HG03097 (cell line): ENCODE results near the gene ACHE.
"Not testable (repeated sequence)": the region's sequence is repeated elsewhere in the genome, so short reads cannot be mapped to it uniquely, and the experiment has no call there.

Experiments
- ATAC-seq: cut with Tn5 transposase; IDR thresholded peaks from one replicate; pipeline ENCODE4 v1.9.1; 2021; ENCODE audit not compliant: unreplicated experiment, low FRiP score

Gene ACHE

GRCh38 chr7:100895701-100895955, at the start of gene ACHE:
Gene ACHE, minus strand, starts transcription at chr7:100895888. Its CDS starts 1,656 bp downstream, at chr7:100894232.
- ATAC-seq = no peak

- no peak for ATAC-seq
These were observed 48.5 kb upstream of the ACHE start for GRCh38 chr7:100944138-100944537.

GRCh38 chr7:100943693-100944092, 48.0 kb upstream of the ACHE start:
- ATAC-seq = no peak

- no peak for ATAC-seq
These were observed 46.5 kb upstream of the ACHE start for GRCh38 chr7:100942045-100942774.

DNA sequence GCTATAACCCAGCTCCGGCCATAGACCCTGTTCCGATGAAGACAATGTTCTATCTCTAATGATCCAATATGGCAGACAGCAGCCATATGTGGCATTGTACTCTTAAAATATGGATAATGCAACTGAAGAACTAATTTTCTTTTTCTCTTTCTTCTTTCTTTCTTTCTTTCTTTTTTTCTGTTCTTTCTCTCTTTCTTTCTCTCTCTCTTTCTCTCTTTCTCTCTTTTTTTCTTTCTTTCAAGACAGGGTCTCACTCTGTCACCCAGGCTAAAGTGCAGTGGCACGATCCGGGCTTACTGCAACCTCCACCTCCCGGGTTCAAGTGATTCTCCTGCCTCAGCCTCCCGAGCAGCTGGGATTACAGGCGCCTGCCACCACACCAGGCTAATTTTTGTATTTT, 40.5 kb upstream of the ACHE start:
- ATAC-seq = not testable (repeated sequence)

- ATAC-seq = not testable (repeated sequence)
These were observed 39.7 kb upstream of the ACHE start for GRCh38 chr7:100935381-100935780.

DNA sequence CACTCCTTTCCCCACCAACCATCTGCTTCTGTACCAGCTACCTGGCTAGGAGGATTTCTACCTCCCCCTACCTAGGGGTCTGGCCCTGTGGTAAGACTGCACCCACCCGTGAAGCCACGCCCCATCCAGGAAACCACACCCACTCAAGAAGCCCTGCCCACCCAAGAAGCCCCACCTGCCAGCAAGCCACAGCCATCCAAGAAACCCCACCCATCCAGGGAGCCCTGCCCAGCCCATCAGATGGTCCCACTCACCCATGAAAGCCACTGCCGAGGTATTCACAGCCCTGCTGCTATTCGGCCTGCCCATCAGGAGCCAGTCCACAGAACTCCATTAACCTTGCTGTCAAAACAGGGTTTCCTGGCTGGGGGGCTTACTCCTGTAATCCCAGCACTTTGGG, 38.0 kb upstream of the ACHE start:
- no peak for ATAC-seq

GRCh38 chr7:100929808-100930174, 34.1 kb upstream of the ACHE start:
- ATAC-seq = no peak

DNA sequence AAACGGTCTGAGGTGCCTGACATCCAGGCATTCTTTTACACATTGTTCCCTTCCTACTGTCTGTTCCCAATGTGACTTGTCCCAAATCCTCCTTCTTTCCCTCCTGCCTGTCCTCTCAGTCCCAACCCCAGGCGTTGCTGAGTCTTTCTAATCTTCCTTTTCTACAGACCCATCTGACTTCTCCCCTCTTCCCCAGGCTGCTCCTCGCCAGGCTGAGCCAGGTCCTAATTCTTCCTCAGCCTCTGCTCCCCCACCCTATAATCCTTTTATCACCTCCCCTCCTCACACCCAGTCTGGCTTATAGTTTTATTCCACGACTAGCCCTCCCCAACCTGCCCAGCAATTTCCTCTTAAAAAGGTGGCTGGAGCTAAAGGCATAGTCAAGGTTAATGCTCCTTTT, 27.9 kb upstream of the ACHE start:
- not testable (repeated sequence) for ATAC-seq

DNA sequence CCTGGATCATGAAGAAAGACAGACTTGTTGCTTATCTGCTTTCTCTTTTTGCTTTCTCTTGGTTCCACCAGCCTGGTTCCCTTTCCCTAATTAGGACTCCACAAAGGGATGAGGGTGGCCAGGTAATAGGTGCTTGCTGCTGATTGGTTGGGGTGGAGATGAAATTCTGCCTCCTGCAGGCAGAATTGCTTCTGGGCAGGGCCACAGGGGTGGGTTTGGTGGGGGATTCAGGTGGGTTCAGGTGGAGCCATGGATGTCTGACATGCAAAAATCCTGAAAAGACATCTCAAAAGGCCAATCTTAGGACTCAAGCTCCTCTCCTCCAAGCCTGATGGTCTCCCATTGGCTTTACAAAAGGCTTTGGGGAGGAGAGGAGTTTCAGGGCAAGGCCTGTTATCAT, 25.4 kb upstream of the ACHE start:
- ATAC-seq = no peak

GRCh38 chr7:100919779-100920437, 24.2 kb upstream of the ACHE start:
- ATAC-seq = not testable (repeated sequence)

DNA sequence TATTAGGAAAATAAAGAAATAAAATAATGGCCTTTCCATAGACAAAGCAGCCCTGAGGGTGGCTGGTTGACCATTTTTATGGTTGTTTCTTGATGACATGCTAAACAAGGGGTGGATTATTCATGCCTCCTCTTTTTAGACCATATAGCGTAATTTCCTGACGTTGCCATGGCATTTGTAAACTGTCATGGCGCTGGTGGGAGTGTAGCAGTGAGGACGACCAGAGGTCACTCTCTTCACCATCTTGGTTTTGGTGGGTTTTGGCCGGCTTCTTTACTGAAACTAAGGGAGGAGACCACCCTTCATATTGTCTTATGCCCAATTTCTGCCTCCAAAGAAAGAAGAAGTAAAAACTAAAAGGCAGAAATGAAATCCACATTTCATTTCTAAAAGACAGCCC, 23.6 kb upstream of the ACHE start:
- ATAC-seq = not testable (repeated sequence)

DNA sequence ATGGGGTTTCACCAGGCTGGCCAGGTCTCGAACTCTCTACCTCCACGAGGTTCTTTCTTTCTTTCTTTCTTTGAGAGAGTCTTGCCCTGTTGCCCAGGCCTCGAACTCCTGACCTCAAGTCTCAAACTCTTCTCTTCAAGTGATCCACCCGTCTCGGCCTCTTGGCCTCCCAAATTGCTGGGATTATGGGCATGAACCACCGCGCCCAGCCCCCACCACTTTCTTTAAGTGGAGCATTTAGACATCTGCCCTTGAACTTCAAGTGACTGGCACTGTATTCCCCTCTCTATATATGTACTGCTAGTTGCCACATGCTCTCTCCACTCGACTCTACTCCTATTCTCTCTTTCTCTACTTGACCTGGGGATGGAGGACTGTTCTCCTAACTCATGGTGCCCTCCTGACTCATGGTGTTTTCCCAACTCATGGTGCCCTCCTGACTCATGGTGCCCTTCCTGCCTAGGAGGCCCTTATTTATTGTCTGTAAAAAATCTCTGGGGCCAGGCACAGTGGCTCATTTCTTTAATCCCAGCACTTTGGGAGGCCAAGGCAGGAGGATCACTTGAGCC, 19.3 kb upstream of the ACHE start:
- ATAC-seq = no peak

GRCh38 chr7:100914208-100914878, 18.7 kb upstream of the ACHE start:
- no peak for ATAC-seq

DNA sequence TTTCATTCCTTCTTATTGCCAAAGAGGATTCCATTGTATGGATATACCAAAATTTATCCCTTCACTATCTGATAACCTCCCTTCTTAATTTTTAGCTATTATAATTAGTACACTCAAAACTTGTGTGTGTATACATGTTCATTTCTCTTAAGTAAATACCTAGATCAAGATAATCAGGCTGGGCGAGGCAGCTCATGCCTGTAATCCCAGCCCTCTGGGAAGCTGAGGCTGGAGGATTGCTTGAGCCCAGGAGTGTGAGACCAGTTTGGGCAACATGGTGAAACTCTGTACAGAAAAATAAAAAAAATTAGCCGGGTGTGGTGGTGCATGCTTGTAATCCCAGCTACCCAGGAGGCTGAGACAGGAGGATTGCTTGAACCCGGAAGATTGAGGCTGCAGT, 15.8 kb upstream of the ACHE start:
- no peak for ATAC-seq

DNA sequence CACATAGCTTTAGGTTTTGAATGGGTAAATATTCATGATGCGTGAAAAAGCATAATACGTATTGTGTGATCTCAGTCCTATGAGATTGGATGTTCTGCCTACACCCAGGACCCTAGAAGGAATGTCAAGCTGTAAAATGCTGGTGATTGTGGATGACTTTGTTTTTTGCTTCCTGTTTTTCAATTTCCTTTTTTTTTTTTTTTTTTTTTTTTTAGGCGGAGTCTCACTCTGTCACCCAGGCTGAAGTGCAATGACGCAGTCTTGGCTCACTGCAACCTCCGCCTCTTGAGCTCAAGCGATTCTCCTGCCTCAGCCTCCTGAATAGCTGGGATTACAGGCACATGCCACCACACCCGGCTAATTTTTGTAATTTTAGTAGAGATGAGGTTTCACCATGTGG, 14.8 kb upstream of the ACHE start:
- ATAC-seq = not testable (repeated sequence)

- no peak for ATAC-seq
These were observed 12.8 kb upstream of the ACHE start for GRCh38 chr7:100908512-100908911.

DNA sequence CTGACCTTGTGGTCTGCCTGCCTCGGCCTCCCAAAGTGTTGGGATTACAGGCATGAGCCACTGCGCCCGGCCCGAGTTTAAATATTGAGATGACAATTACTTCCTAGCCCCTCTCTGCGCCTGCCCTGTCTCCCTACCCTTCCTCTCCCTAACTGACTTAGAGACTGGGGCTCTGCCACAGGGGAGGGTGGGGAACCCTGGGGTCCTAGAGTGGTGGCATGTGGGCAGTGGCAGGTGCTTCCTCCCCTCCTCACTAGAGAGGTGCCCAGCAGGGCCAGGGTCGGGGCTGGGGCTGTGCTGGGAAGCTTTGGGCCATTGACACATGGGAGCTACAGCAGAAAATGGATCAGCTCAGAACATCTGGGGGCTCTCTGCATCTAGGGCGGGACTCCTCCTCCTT, 7.0 kb upstream of the ACHE start:
- ATAC-seq = no peak

GRCh38 chr7:100901921-100902332, 6.2 kb upstream of the ACHE start:
- ATAC-seq = no peak

GRCh38 chr7:100900978-100901377, 5.3 kb upstream of the ACHE start:
- no peak for ATAC-seq

- no peak for ATAC-seq
These were observed 3.7 kb upstream of the ACHE start for GRCh38 chr7:100899432-100899831.
